Keratinocyte (primary cell): ENCODE measurements around the gene PAMR1. TPM values are rescaled to one million over a fixed set of nuclear protein-coding genes. Genes with fewer than 3 reads are reported as not detected.
A peak's percentile ranks its signal among the peaks of the same experiment; 100 is the strongest.

Source experiments
- DNase-seq: peaks from one replicate; pipeline ENCODE4 v3.0.0-alpha.2; 2011; ENCODE audit warnings: low read depth, missing footprints, low spot score
- FAIRE-seq: peaks from 2 replicates; lab custom pipeline; 2011; peaks lifted over from hg19 to GRCh38; lab: Jason Lieb, UNC
- H2AFZ ChIP-seq: 2 replicates; pipeline ENCODE4 v1.6.0; 2012; ENCODE audit warnings: low read length, control low read depth, inconsistent platforms; ENCODE audit not compliant: control insufficient read depth
- H3K27ac ChIP-seq: 2 replicates; pipeline ENCODE4 v1.5.1; 2011; ENCODE audit warnings: low read length; ENCODE audit not compliant: control insufficient read depth, insufficient read depth
- H3K27me3 ChIP-seq: 3 replicates; pipeline ENCODE4 v1.6.0; 2011; ENCODE audit warnings: low read length; ENCODE audit not compliant: control insufficient read depth, insufficient read depth; ENCODE audit errors: extremely low read depth
- H3K36me3 ChIP-seq, 2 experiments: 2 replicates in 1 of 2; 3 replicates in 1 of 2; pipeline ENCODE4 v1.5.1; 2011; ENCODE audit warnings: low read length in 2 of 2, mild to moderate bottlenecking in 1 of 2; ENCODE audit not compliant: control insufficient read depth in 2 of 2, insufficient read depth in 2 of 2; ENCODE audit errors: extremely low read depth in 1 of 2
- H3K4me1 ChIP-seq: 3 replicates; pipeline ENCODE4 v1.5.1; 2011; ENCODE audit warnings: low read length; ENCODE audit not compliant: control insufficient read depth, insufficient read depth; ENCODE audit errors: extremely low read depth
- H3K4me2 ChIP-seq: 3 replicates; pipeline ENCODE4 v1.6.0; 2011; ENCODE audit warnings: low read depth, low read length; ENCODE audit not compliant: control insufficient read depth, insufficient read depth; ENCODE audit errors: extremely low read depth
- H3K4me3 ChIP-seq, 3 experiments: fragments of 200-600 bp in 1 of 3; sonication (generic) in 1 of 3; 2 replicates in 2 of 3; 3 replicates in 1 of 3; pipeline ENCODE4 v1.5.1; 2011 to 2016; ENCODE audit warnings: low read length in 3 of 3, mild to moderate bottlenecking in 3 of 3, control low read depth in 2 of 3, inconsistent platforms in 1 of 3, low read depth in 1 of 3, mixed read lengths in 1 of 3, mixed run types in 1 of 3, moderate library complexity in 1 of 3; ENCODE audit not compliant: control insufficient read depth in 2 of 3, insufficient read depth in 2 of 3; ENCODE audit errors: extremely low read depth in 1 of 3
- H3K79me2 ChIP-seq: 2 replicates; pipeline ENCODE4 v1.6.0; 2012; ENCODE audit warnings: low read length; ENCODE audit not compliant: control insufficient read depth, insufficient read depth
- H3K9ac ChIP-seq: 3 replicates; pipeline ENCODE4 v1.6.0; 2011; ENCODE audit warnings: low read length; ENCODE audit not compliant: control insufficient read depth, insufficient read depth; ENCODE audit errors: extremely low read depth
- H3K9me1 ChIP-seq: 3 replicates; pipeline ENCODE4 v1.6.0; 2011; ENCODE audit warnings: low read length; ENCODE audit not compliant: control insufficient read depth, insufficient read depth; ENCODE audit errors: extremely low read depth
- H3K9me3 ChIP-seq: 2 replicates; pipeline ENCODE4 v1.5.1; 2012; ENCODE audit warnings: low read depth, low read length; ENCODE audit not compliant: control insufficient read depth
- H4K20me1 ChIP-seq: 3 replicates; pipeline ENCODE4 v1.6.0; 2011; ENCODE audit warnings: low read length; ENCODE audit not compliant: control insufficient read depth, insufficient read depth; ENCODE audit errors: extremely low read depth
- EZH2 ChIP-seq: IDR thresholded peaks from one replicate; pipeline ENCODE4 v1.6.1; 2012; ENCODE audit warnings: inconsistent platforms, mild to moderate bottlenecking, low read length, moderate library complexity
- dilution Hi-C: fragments of 300-500 bp; cut with MboI; formaldehyde crosslinking; loops from one replicate; pipeline ENCODE4 v1.7.0; 2020; ENCODE audit warnings: low sequenced_read_pairs; ENCODE audit not compliant: extremely low pct_ligation_motif_present
- polyA plus RNA-seq, 5 experiments: library from polyadenylated mRNA; depleted of rRNA in 3 of 5; stranded (reverse) in 3 of 5; stranded (forward) in 1 of 5; unstranded in 1 of 5; fragments of >200 nt; gene quantifications; 1 replicate in 1 of 5; 2 replicates in 3 of 5; 3 replicates in 1 of 5; pipeline versions ENCODE4 v1.2.1 to v1.2.3, GENCODE V29; 2011 to 2012; ENCODE audit warnings: missing spikeins in 2 of 5, low read depth in 1 of 5, low replicate concordance in 1 of 5
- TF ChIP-seq, protein P1 (sequence below), 3 experiments: IDR thresholded peaks in 1 of 3; conservative IDR thresholded peaks in 1 of 3; optimal IDR thresholded peaks in 1 of 3; 2 replicates in 2 of 3; 3 replicates in 1 of 3; pipeline versions ENCODE3 to v1.5.1; 2011; ENCODE audit warnings: low read length in 3 of 3, mild to moderate bottlenecking in 3 of 3, moderate library complexity in 2 of 3, control low read depth in 1 of 3, inconsistent platforms in 1 of 3; ENCODE audit not compliant: insufficient read depth in 2 of 3; ENCODE audit errors: extremely low read depth in 1 of 3

PAMR1 gene
- polyA plus RNA-seq, 1 donor (not counting 4 experiments of a cell fraction or from before 2014, with no cell fraction given), result 4.1 TPM

DNA sequence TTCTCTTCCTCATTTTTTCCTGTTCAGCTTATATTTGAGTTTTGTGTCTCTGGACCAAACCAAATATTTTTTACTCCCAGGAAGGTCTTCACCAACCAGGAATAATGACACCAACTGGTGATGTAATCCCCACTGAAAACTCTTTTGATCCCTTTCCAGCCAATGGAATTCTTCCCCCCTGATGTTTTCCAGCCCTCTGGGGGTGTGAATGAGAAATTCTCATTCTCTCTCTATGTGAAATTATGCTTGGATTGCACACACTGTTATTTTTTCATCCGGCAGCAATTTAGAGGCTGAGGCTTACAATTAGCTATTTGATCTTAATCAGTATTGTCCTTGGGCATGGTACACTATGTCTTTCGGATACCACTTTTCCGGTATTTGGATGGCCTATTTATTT, 66.6 kb downstream of the PAMR1 start:
- TF ChIP-seq, protein P1, sequence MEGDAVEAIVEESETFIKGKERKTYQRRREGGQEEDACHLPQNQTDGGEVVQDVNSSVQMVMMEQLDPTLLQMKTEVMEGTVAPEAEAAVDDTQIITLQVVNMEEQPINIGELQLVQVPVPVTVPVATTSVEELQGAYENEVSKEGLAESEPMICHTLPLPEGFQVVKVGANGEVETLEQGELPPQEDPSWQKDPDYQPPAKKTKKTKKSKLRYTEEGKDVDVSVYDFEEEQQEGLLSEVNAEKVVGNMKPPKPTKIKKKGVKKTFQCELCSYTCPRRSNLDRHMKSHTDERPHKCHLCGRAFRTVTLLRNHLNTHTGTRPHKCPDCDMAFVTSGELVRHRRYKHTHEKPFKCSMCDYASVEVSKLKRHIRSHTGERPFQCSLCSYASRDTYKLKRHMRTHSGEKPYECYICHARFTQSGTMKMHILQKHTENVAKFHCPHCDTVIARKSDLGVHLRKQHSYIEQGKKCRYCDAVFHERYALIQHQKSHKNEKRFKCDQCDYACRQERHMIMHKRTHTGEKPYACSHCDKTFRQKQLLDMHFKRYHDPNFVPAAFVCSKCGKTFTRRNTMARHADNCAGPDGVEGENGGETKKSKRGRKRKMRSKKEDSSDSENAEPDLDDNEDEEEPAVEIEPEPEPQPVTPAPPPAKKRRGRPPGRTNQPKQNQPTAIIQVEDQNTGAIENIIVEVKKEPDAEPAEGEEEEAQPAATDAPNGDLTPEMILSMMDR (optimal IDR thresholded peaks at IDR 0.05 in 1 of 3, IDR thresholded peaks at IDR 0.05 in 1 of 3, conservative IDR thresholded peaks at IDR 0.05 in 1 of 3; ENCODE audit: extremely low read depth in 1 of 3, insufficient read depth in 2 of 3, low read length in 3 of 3), result no peak
- TF ChIP-seq EZH2, result no peak
- Histone ChIP-seq H3K27me3 (peaks cover 5% of the 10 kb centered on the region), H3K4me2 (no peak overlapping the region), H3K9me1 (no peaks in the 10 kb centered on the region), H4K20me1 (no peaks in the 10 kb centered on the region), H3K9me3 (no peaks in the 10 kb centered on the region), H3K27ac (no peak overlapping the region), H3K4me3 (no peak overlapping the region), H2AFZ (no peak overlapping the region), H3K79me2 (no peaks in the 10 kb centered on the region), H3K9ac (no peak overlapping the region), H3K36me3 (no peaks in the 10 kb centered on the region), H3K4me1 (peaks cover 4% of the 10 kb centered on the region)
- FAIRE-seq (peak; percentile 39), DNase-seq (no peak)
- dilution Hi-C loops, result no loop called here

DNA sequence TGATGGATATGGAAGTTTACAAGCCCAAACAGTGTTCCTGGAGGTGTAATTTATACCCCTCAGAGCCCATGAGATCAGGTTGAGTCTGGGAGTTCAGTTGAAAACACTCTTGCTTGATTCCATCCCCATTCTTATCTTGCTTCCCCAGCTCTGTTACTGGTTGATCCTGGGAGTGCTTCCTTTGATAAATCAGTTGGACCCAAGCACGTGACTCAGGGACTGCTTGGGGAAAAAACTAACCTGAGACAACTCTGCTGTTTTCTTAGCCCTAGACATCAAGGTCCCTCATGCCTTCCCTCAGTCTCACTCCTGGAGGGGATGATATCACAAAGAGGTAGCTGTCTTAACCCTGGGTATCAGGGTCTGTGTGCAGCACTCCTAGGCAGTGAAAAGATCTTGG, 71.1 kb downstream of the PAMR1 start:
- Histone ChIP-seq H3K9ac (no peak overlapping the region), H3K9me3 (no peaks in the 10 kb centered on the region), H3K27me3 (peaks cover 10% of the 10 kb centered on the region), H3K4me3 (no peak overlapping the region), H3K4me2 (no peak overlapping the region), H3K79me2 (no peaks in the 10 kb centered on the region), H4K20me1 (no peaks in the 10 kb centered on the region), H3K9me1 (no peaks in the 10 kb centered on the region), H2AFZ (no peak overlapping the region), H3K36me3 (no peaks in the 10 kb centered on the region), H3K4me1 (peaks cover 5% of the 10 kb centered on the region), H3K27ac (no peak overlapping the region)
- dilution Hi-C loops, result no loop called here
- TF ChIP-seq EZH2, result no peak
- TF ChIP-seq, protein P1 (optimal IDR thresholded peaks at IDR 0.05 in 1 of 3, IDR thresholded peaks at IDR 0.05 in 1 of 3, conservative IDR thresholded peaks at IDR 0.05 in 1 of 3; ENCODE audit: extremely low read depth in 1 of 3, insufficient read depth in 2 of 3, low read length in 3 of 3), result no peak
- FAIRE-seq (no peak), DNase-seq (no peak)
